AG04449 (cell line): ENCODE measurements around the gene URGCP.

Experiments
- CTCF ChIA-PET: fragments of 350-600 bp; formaldehyde crosslinking; extraction: SDS; loops from one replicate; lab custom pipeline; 2021; ENCODE audit warnings: antibody characterized with exemption; lab: Yijun Ruan, JAX
- POLR2A ChIA-PET: fragments of 400-600, 350-600 bp; formaldehyde crosslinking; extraction: SDS; loops from one replicate; lab custom pipeline; 2020; ENCODE audit warnings: antibody characterized with exemption, inconsistent platforms; lab: Yijun Ruan, JAX
- DNase-seq: peaks from one replicate; pipeline ENCODE4 v3.0.0-alpha.2; 2010; ENCODE audit warnings: low read depth, low spot score
- H3K4me3 ChIP-seq: 2 replicates; pipeline ENCODE4 v1.5.1; 2011; ENCODE audit warnings: low read depth, mild to moderate bottlenecking, control low read depth, low read length
- CTCF ChIP-seq: IDR thresholded peaks from one replicate; pipeline ENCODE4 v1.5.1; 2011; ENCODE audit warnings: mild to moderate bottlenecking, moderate library complexity, low read length, control low read depth, inconsistent platforms; ENCODE audit not compliant: insufficient read depth; ENCODE audit errors: missing control alignments

URGCP gene

GRCh38 chr7:43891069-43891955 lies 15.1 kb downstream of the URGCP start:
- ChIA-PET CTCF (interaction anchor here (0.8 kb wide), 1 partner anchor 13 kb away, joined by 3 read pairs; no protein-coding TSS in a partner anchor), POLR2A (no interaction called here)
- DNase-seq = no peak
- no peak for TF ChIP-seq CTCF
- H3K4me3 ChIP-seq = no peak overlapping the region

GRCh38 chr7:43890468-43890867 lies 15.9 kb downstream of the URGCP start:
- ChIA-PET POLR2A (no interaction called here), CTCF (interaction anchor here (0.8 kb wide), 1 partner anchor 14 kb away, joined by 3 read pairs; no protein-coding TSS in a partner anchor)
- no peak overlapping the region for H3K4me3 ChIP-seq
- no peak for DNase-seq
- TF ChIP-seq CTCF = no peak

- no peak overlapping the region for H3K4me3 ChIP-seq
- no peak for TF ChIP-seq CTCF
- ChIA-PET CTCF (no interaction called here), POLR2A (no interaction called here)
- DNase-seq = no peak
Measured at GRCh38 chr7:43888993-43889945, 17.1 kb downstream of the URGCP start.

GRCh38 chr7:43884617-43885016 lies 21.8 kb downstream of the URGCP start:
- no peak for DNase-seq
- ChIA-PET POLR2A (interaction anchor here (1.3 kb wide), 1 partner anchor 16 kb away, joined by 4 read pairs; the partner anchor contains the start of gene MRPS24), CTCF (interaction anchor here (1.2 kb wide), 1 partner anchor 45 kb away, joined by 3 read pairs; no protein-coding TSS in a partner anchor)
- TF ChIP-seq CTCF = no peak
- H3K4me3 ChIP-seq = no peak overlapping the region

- DNase-seq = no peak
- CTCF ChIA-PET = interaction anchor here (1.2 kb wide), 1 partner anchor 45 kb away, joined by 3 read pairs; no protein-coding TSS in a partner anchor
- no peak for TF ChIP-seq CTCF
- POLR2A ChIA-PET = interaction anchor here (1.3 kb wide), 1 partner anchor 15 kb away, joined by 4 read pairs; the partner anchor contains the start of gene MRPS24
- H3K4me3 ChIP-seq = no peak overlapping the region
Measured at GRCh38 chr7:43884209-43884608, 22.2 kb downstream of the URGCP start.
